ENCODE data around the gene MSRB1.
A peak's percentile ranks its signal among the peaks of the same experiment; 100 is the strongest.
"Not testable (repeated sequence)": the region's sequence is repeated elsewhere in the genome, so short reads cannot be mapped to it uniquely, and the experiment has no call there.

MSRB1 gene

GRCh38 chr16:1944612-1945199, 1.7 kb upstream of the MSRB1 start:
- H3K4me1 Mint-ChIP-seq = peaks cover 6% of the 10 kb centered on the region
- H3K36me3 Mint-ChIP-seq (ENCODE audit: low read depth) = no peaks in the 10 kb centered on the region
- no peaks in the 10 kb centered on the region for H3K9me3 Mint-ChIP-seq
- peak overlapping the region in 2 of 3 experiments; percentile 40 to 55 for H3K27ac Mint-ChIP-seq
- no peaks in the 10 kb centered on the region for H3K27me3 Mint-ChIP-seq (ENCODE audit: low read depth)
- H3K4me3 Mint-ChIP-seq = peak overlapping the region; percentile 65 to 93 (median 85)
- TF ChIP-seq CTCF (IDR thresholded peaks at IDR 0.05; ENCODE audit: unreplicated experiment in 3 of 3) = no peak

GRCh38 chr16:1942047-1942809, 771 bp downstream of the MSRB1 start:
- TF ChIP-seq CTCF (IDR thresholded peaks at IDR 0.05; ENCODE audit: unreplicated experiment in 3 of 3) = no peak
- Mint-ChIP-seq H3K4me1 (peaks cover 6% of the 10 kb centered on the region), H3K36me3 (ENCODE audit: low read depth) (peaks cover 8% of the 10 kb centered on the region), H3K4me3 (peak overlapping the region; percentile 85 to 93 (median 88)), H3K9me3 (no peaks in the 10 kb centered on the region), H3K27me3 (ENCODE audit: low read depth) (no peaks in the 10 kb centered on the region), H3K27ac (peak overlapping the region in 1 of 3 experiments; percentile 82)

GRCh38 chr16:1941162-1942046, 1.6 kb downstream of the MSRB1 start:
- H3K36me3 Mint-ChIP-seq (ENCODE audit: low read depth) = peaks cover 13% of the 10 kb centered on the region
- H3K9me3 Mint-ChIP-seq = no peaks in the 10 kb centered on the region
- H3K4me1 Mint-ChIP-seq = peaks cover 6% of the 10 kb centered on the region
- peak overlapping the region; percentile 85 to 93 (median 88) for H3K4me3 Mint-ChIP-seq
- TF ChIP-seq CTCF (IDR thresholded peaks at IDR 0.05; ENCODE audit: unreplicated experiment in 3 of 3) = peak; percentile 20 to 45 (median 31)
- no peaks in the 10 kb centered on the region for H3K27me3 Mint-ChIP-seq (ENCODE audit: low read depth)
- peak overlapping the region; percentile 13 to 82 (median 72) for H3K27ac Mint-ChIP-seq

- H3K4me1 Mint-ChIP-seq = peaks cover 6% of the 10 kb centered on the region
- TF ChIP-seq CTCF (IDR thresholded peaks at IDR 0.05; ENCODE audit: unreplicated experiment in 3 of 3) = no peak
- H3K27me3 Mint-ChIP-seq (ENCODE audit: low read depth) = no peaks in the 10 kb centered on the region
- H3K9me3 Mint-ChIP-seq = no peaks in the 10 kb centered on the region
- peak overlapping the region in 2 of 3 experiments; percentile 18 to 82 for H3K27ac Mint-ChIP-seq
- peak overlapping the region; percentile 48 to 93 (median 49) for H3K4me3 Mint-ChIP-seq
- H3K36me3 Mint-ChIP-seq (ENCODE audit: low read depth) = peaks cover 13% of the 10 kb centered on the region
Observed at GRCh38 chr16:1940273-1941161, 2.5 kb downstream of the MSRB1 start.

GRCh38 chr16:1939833-1940232, 3.2 kb downstream of the MSRB1 start:
- Mint-ChIP-seq H3K4me3 (peak overlapping the region in 1 of 3 experiments; percentile 93), H3K27ac (peak overlapping the region in 1 of 3 experiments; percentile 82), H3K36me3 (ENCODE audit: low read depth) (peaks cover 13% of the 10 kb centered on the region)
- H3K9me3 Mint-ChIP-seq; H3K4me1 Mint-ChIP-seq; H3K27me3 Mint-ChIP-seq (ENCODE audit: low read depth): not testable (repeated sequence)

Data from nephron (organoid).